Adrenal gland (tissue), 12 donors: ENCODE measurements around the gene RNF220. TPM values are rescaled to one million over a fixed set of nuclear protein-coding genes. Genes with fewer than 3 reads are reported as not detected.
A peak's percentile ranks its signal among the peaks of the same experiment; 100 is the strongest.

ENCODE experiments used
- DNase-seq, 7 donors: peaks; one replicate each; pipeline ENCODE4 v3.0.0-alpha.2; 2019 to 2020
- H3K27ac ChIP-seq, 5 donors: fragments of 200-600 bp; sonication (generic) in 4 of 5; 1 replicate in 3 of 5; 2 replicates in 2 of 5; pipeline versions ENCODE4 v1.5.1 to v1.8.0; 2016 to 2020; ENCODE audit warnings: mild to moderate bottlenecking in 1 of 5
- H3K27me3 ChIP-seq: fragments of 200-600 bp; 2 replicates; pipeline ENCODE4 v1.8.0; 2021
- H3K36me3 ChIP-seq, 2 donors: fragments of 200-600 bp; replicated peaks in 1 of 2; 1 replicate in 1 of 2; 2 replicates in 1 of 2; pipeline versions ENCODE4 v1.5.1 to v1.8.0; 2018 to 2022
- H3K4me1 ChIP-seq, 2 donors: fragments of 200-600 bp; replicated peaks in 1 of 2; 1 replicate in 1 of 2; 2 replicates in 1 of 2; pipeline versions ENCODE4 v1.5.1 to v1.8.0; 2018 to 2021
- H3K4me3 ChIP-seq, 4 donors: fragments of 200-600 bp; sonication (generic) in 3 of 4; one replicate each; pipeline ENCODE4 v1.5.1; 2016 to 2018
- H3K9me3 ChIP-seq, 3 donors: fragments of 200-600 bp; sonication (generic) in 1 of 3; replicated peaks in 1 of 3; 1 replicate in 2 of 3; 2 replicates in 1 of 3; pipeline versions ENCODE4 v1.5.1 to v1.8.0; 2016 to 2021
- POLR2A ChIP-seq, 2 donors: fragments of 450-650 bp; IDR thresholded peaks; one replicate each; pipeline ENCODE4 v1.6.1; 2017; ENCODE audit warnings: antibody characterized with exemption in 2 of 2, mild to moderate bottlenecking in 2 of 2, moderate library complexity in 1 of 2
- WGBS, 4 donors: extraction: QIAGEN DNeasy Blood & Tissue Kit in 2 of 4; methylation state at CpG; one replicate each; pipeline versions ENCODE4 v1.1.5 to v1.1.7; 2013 to 2017; 5-methylcytosine and 5-hydroxymethylcytosine counted together
- intact Hi-C, 2 donors: fragments of 100-400 bp; cut with DNase I; formaldehyde crosslinking; loops; one replicate each; pipeline versions ENCODE4 v1.14.1 to v1.15.0; 2022 to 2023
- polyA plus RNA-seq, 3 donors: library from polyadenylated mRNA; stranded (reverse); fragments of 200-250 nt in 2 of 3; fragments of 350-450 nt in 1 of 3; fragmentation: Illumina TruSeq in 1 of 3; extraction: RNeasy Lipid Tissue Mini Kit (QIAGEN cat#74804) in 1 of 3; gene quantifications; one replicate each; pipeline ENCODE4 v1.2.3, GENCODE V29; 2013 to 2014
- total RNA-seq, 9 donors: library from RNA; depleted of rRNA in 4 of 9; stranded (reverse); fragments of >200 nt in 4 of 9; fragments of 120-200 nt in 1 of 9; fragmentation: NEBNext Ultra II Directional in 1 of 9; extraction: Animal tissue kit (Norgen Biotek cat#: 25700) in 1 of 9; gene quantifications; one replicate each; pipeline versions ENCODE4 v1.1.0 to v1.2.4, GENCODE V29; 2013 to 2023
- TF ChIP-seq, protein P1 (sequence below), 6 experiments: fragments of 450-650 bp in 4 of 6; fragments of 200-600 bp in 2 of 6; sonication (generic) in 1 of 6; IDR thresholded peaks; 1 replicate in 5 of 6; 2 replicates in 1 of 6; pipeline versions ENCODE4 v1.5.1 to v1.8.0; 2016 to 2021; ENCODE audit warnings: antibody characterized with exemption in 6 of 6, mild to moderate bottlenecking in 2 of 6, moderate library complexity in 1 of 6
- donor health status: healthy with polysubstance abuse.
- donor health status: Bipolar disorder and iron deficiency.
- donor health status: DM: yes; HTN: yes; CAD: no.
- donor health status: DM: no; HTN: no; CAD: no.
- donor health status: DM: no; HTN: no; CAD: no.
- donor health status: DM: yes; HTN: yes; CAD: no.

The RNF220 gene
- total and polyA plus RNA-seq, 12 donors = 36.3 to 150 (median 66.5) TPM

DNA sequence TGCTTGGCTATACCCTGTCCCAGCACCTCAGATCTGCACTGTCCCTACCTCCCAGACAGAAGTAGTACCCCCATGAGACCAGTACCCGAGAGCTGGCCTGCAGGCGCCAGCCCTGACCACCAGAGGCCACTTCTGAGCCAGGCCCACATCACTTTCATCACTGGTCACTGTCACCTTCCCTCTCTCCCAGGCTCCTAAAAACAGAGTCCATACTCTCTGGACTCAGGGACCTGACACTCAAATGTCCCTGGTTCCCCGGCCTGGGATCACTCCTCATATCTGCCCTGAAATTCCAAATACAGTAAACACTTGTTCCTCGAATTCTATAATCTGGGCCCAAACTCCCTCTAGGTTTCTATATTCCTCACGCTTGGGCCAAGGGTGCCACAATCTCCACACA lies 250.6 kb downstream of the RNF220 start:
- Histone ChIP-seq H3K4me1 (no peaks in the 10 kb centered on the region), H3K9me3 (no peaks in the 10 kb centered on the region), H3K27ac (no peak overlapping the region), H3K4me3 (no peak overlapping the region), H3K36me3 (peaks cover 0 to 18% of the 10 kb centered on the region in 2 donors), H3K27me3 (no peaks in the 10 kb centered on the region)
- 66 to 73% (median 68%) methylated on average over 5 of the region's 5 CpGs for WGBS, 4 donors
- DNase-seq = peak in 2 of 7 donors; percentile 49 to 54
- intact Hi-C loops = no loop called here
- TF ChIP-seq, protein P1, sequence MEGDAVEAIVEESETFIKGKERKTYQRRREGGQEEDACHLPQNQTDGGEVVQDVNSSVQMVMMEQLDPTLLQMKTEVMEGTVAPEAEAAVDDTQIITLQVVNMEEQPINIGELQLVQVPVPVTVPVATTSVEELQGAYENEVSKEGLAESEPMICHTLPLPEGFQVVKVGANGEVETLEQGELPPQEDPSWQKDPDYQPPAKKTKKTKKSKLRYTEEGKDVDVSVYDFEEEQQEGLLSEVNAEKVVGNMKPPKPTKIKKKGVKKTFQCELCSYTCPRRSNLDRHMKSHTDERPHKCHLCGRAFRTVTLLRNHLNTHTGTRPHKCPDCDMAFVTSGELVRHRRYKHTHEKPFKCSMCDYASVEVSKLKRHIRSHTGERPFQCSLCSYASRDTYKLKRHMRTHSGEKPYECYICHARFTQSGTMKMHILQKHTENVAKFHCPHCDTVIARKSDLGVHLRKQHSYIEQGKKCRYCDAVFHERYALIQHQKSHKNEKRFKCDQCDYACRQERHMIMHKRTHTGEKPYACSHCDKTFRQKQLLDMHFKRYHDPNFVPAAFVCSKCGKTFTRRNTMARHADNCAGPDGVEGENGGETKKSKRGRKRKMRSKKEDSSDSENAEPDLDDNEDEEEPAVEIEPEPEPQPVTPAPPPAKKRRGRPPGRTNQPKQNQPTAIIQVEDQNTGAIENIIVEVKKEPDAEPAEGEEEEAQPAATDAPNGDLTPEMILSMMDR (IDR thresholded peaks at IDR 0.05) = peak; percentile 56 to 75 (median 72)
- TF ChIP-seq POLR2A (IDR thresholded peaks at IDR 0.05) = no peak

DNA sequence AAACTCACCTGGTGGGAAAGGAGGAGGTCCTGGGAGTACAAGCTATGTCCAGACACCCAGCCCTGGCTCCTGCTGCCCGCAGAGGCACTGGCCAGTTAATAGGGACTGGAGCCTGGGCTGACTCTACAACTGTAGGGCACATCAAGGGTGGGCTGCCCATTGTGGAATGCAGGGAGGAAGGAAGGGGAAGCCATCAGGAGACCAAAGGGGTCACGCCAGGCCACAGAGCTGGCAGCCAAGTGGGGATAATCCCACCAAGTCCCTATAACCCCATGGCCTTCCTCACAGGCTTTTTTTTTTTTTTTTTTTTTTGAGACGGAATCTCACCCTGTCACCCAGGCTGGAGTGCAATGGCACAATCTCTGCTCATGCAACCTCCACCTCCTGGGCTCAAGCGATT lies 254.5 kb downstream of the RNF220 start:
- peaks cover 0 to 2% of the 10 kb centered on the region in 2 donors for H3K36me3 ChIP-seq
- intact Hi-C loops = no loop called here
- no peaks in the 10 kb centered on the region for H3K27me3 ChIP-seq
- H3K4me1 ChIP-seq = peaks cover 16 to 21% of the 10 kb centered on the region in 2 donors
- TF ChIP-seq POLR2A (IDR thresholded peaks at IDR 0.05) = no peak
- TF ChIP-seq, protein P1 (IDR thresholded peaks at IDR 0.05) = no peak
- DNase-seq = no peak
- H3K27ac ChIP-seq = no peak overlapping the region
- 91 to 98% (median 97%) methylated on average over 4 of the region's 4 CpGs for WGBS, 4 donors
- no peak overlapping the region for H3K4me3 ChIP-seq
- H3K9me3 ChIP-seq = no peaks in the 10 kb centered on the region

DNA sequence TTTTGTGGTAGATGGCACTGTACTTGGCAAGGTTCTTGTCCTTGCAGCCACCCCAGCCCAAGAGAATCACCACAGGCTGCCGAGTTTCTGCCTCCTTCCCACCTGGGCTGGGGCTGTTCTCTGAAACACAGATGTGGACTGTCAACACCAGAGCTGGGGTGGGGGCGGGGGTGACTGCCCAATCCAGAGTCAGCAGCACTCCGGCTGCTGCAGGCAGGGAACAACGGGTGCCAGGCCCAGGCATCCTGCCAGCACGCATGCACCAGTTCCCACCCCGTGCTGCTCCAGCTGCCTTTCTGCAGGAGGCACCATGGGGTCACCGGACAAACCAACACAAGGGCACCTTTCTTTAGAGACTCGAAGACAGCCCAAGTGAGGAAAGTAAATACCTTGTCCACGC lies 255.1 kb downstream of the RNF220 start:
- DNase-seq = peak in 3 of 7 donors; percentile 43 to 92 (median 57)

DNA sequence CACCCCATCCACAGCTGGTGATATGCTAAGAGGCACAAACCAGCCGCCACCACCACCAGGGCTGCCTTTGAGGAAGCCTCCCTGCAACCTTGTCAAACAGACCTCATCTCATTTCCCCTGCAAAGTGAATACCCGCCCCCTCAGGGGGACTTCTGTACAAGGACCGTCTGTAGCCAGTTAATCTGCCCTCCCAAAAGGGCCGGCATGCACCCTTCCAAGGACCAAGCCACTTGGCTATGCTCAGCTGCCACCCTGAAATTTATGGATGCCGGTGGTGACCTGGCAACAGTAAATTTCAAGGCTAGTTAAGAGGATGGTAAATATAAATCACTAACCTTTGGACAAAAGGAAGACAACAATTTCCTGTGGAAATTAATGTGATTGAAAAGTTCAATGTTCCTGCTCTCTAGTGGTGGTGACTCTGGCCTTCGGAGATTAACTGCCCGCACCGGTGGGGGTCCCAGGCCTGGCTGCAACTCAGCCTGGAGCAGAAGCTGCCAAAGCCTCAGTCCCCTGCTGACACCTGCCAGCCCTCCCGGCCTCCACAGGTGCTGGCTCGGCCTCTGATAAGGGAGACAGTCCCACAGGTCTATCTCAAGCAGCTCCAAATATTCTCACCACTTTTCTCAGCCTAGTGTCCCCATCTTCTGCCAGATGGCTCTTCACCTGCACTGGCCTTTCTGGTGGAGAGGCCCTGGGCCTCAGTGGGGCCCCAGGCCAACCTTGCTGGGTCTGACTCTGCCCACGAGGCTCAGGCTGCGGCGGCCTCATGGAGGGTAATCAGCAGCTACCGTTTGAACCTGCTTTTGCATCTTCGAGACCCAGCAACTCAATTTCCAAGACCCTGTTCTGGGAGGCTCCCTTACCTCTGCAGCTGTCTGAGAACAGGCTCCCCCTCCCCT lies 257.0 kb downstream of the RNF220 start:
- Histone ChIP-seq H3K4me1 (peaks cover 16 to 21% of the 10 kb centered on the region in 2 donors), H3K9me3 (no peaks in the 10 kb centered on the region), H3K27ac (peak overlapping the region in 3 of 5 donors; percentile 26 to 50 (median 42)), H3K4me3 (no peak overlapping the region), H3K36me3 (no peaks in the 10 kb centered on the region), H3K27me3 (no peaks in the 10 kb centered on the region)
- TF ChIP-seq, protein P1 (IDR thresholded peaks at IDR 0.05) = no peak
- TF ChIP-seq POLR2A (IDR thresholded peaks at IDR 0.05) = no peak
- 27 to 34% (median 32%) methylated on average over 10 to 15 of the region's 15 CpGs for WGBS, 4 donors
- intact Hi-C loops = no loop called here
- peak in 2 of 7 donors; percentile 37 to 52 for DNase-seq

More for the DNA sequence above, 255.1 kb downstream of the RNF220 start:
- 49 to 90% (median 66%) methylated on average over 3 to 9 of the region's 9 CpGs for WGBS, 4 donors
- Histone ChIP-seq H3K9me3 (no peaks in the 10 kb centered on the region), H3K36me3 (no peaks in the 10 kb centered on the region), H3K4me1 (peaks cover 16 to 21% of the 10 kb centered on the region in 2 donors), H3K27ac (no peak overlapping the region), H3K4me3 (no peak overlapping the region), H3K27me3 (no peaks in the 10 kb centered on the region)
- intact Hi-C loops = no loop called here
- TF ChIP-seq POLR2A (IDR thresholded peaks at IDR 0.05) = no peak
- TF ChIP-seq, protein P1 (IDR thresholded peaks at IDR 0.05) = no peak
